ENCODE data around the gene NINJ2. TPM values are rescaled to one million over a fixed set of nuclear protein-coding genes. Genes with fewer than 3 reads are reported as not detected.

The NINJ2 gene
- total RNA-seq, 4 donors from 2014 or later = 2.2 to 14.9 (median 4.5) TPM

GRCh38 chr12:693934-694533 is 30.8 kb upstream of the NINJ2 start:
- WGBS, 2 donors = 74 to 78% methylated on average over 6 to 7 of the region's 7 CpGs
- peaks cover 0 to 13% (median 0%) of the 10 kb centered on the region in 3 donors for H3K4me1 ChIP-seq
- H3K36me3 ChIP-seq = no peaks in the 10 kb centered on the region
- peaks cover 0 to 23% (median 10%) of the 10 kb centered on the region in 3 donors for H3K9me3 ChIP-seq
- H3K4me3 ChIP-seq = no peak overlapping the region
- no peaks in the 10 kb centered on the region for H3K27me3 ChIP-seq
- no peak for DNase-seq
- no peak overlapping the region for H3K27ac ChIP-seq
- intact Hi-C loops (cut with DNase I) = no loop called here
- TF ChIP-seq, protein P1, sequence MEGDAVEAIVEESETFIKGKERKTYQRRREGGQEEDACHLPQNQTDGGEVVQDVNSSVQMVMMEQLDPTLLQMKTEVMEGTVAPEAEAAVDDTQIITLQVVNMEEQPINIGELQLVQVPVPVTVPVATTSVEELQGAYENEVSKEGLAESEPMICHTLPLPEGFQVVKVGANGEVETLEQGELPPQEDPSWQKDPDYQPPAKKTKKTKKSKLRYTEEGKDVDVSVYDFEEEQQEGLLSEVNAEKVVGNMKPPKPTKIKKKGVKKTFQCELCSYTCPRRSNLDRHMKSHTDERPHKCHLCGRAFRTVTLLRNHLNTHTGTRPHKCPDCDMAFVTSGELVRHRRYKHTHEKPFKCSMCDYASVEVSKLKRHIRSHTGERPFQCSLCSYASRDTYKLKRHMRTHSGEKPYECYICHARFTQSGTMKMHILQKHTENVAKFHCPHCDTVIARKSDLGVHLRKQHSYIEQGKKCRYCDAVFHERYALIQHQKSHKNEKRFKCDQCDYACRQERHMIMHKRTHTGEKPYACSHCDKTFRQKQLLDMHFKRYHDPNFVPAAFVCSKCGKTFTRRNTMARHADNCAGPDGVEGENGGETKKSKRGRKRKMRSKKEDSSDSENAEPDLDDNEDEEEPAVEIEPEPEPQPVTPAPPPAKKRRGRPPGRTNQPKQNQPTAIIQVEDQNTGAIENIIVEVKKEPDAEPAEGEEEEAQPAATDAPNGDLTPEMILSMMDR (IDR thresholded peaks at IDR 0.05) = no peak
- no peak for TF ChIP-seq POLR2A (IDR thresholded peaks at IDR 0.05)

DNA sequence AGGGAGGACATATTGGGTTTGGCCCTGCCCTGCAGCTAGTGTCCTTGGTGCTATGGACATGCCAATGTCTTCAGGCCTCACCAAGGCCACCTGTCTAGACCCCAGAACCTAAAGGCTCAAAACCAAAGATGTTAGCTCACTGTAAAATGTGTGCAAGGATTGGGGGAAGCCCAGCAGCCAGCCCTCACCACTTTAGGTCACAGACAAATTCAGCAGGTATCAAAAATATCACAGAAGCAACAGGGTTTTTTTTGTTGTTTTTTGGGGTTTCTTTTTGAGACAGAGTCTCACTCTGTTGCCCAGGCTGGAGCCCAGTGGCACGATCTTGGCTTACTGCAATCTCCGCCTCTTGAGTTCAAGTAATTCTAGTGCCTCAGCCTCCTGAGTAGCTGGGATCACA is 29.0 kb upstream of the NINJ2 start:
- TF ChIP-seq, protein P1 (IDR thresholded peaks at IDR 0.05) = no peak
- TF ChIP-seq POLR2A (IDR thresholded peaks at IDR 0.05) = no peak
- intact Hi-C loops (cut with DNase I) = no loop called here

GRCh38 chr12:690466-690865 is 27.2 kb upstream of the NINJ2 start:
- TF ChIP-seq, protein P1 (IDR thresholded peaks at IDR 0.05) = no peak
- TF ChIP-seq POLR2A (IDR thresholded peaks at IDR 0.05) = no peak
- intact Hi-C loops (cut with DNase I) = no loop called here
- H3K4me3 ChIP-seq = no peak overlapping the region
- H3K9me3 ChIP-seq = no peaks in the 10 kb centered on the region
- DNase-seq = no peak
- 67 to 76% methylated on average over 10 to 12 of the region's 12 CpGs for WGBS, 2 donors
- no peaks in the 10 kb centered on the region for H3K27me3 ChIP-seq
- H3K27ac ChIP-seq = peak overlapping the region in 2 of 4 donors; percentile 10 to 48
- peaks cover 0 to 13% (median 0%) of the 10 kb centered on the region in 3 donors for H3K4me1 ChIP-seq
- H3K36me3 ChIP-seq = no peaks in the 10 kb centered on the region

More for the DNA sequence above, 29.0 kb upstream of the NINJ2 start:
- H3K27ac ChIP-seq = no peak overlapping the region
- H3K36me3 ChIP-seq = no peaks in the 10 kb centered on the region
- no peaks in the 10 kb centered on the region for H3K27me3 ChIP-seq
- peaks cover 0 to 5% (median 0%) of the 10 kb centered on the region in 3 donors for H3K9me3 ChIP-seq
- peaks cover 0 to 13% (median 0%) of the 10 kb centered on the region in 3 donors for H3K4me1 ChIP-seq
- WGBS, 2 donors = 75 to 94% methylated on average over 2 of the region's 2 CpGs
- DNase-seq = no peak
- H3K4me3 ChIP-seq = no peak overlapping the region

DNA sequence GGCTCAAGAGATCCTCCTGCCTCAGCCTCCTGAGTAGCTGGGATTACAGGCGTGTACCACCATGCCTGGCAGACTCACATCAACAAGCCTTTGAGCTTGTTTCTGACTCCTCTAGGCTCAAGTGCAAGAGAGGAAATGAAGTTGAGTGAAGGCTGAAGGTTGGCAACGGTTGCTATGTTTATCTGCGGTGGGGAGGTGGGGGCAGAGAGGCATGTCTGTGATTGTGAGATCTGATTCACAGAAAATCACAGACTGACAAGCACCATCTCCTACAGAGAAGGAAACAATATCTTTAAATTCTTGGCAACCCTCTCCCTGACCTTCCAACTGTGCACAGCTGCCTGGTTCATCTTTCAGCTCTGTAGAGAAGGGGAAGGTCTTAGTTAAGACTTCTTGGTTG is 22.1 kb upstream of the NINJ2 start:
- Histone ChIP-seq H3K9me3 (no peaks in the 10 kb centered on the region), H3K27ac (peak overlapping the region in 1 of 4 donors; percentile 52), H3K4me1 (peaks cover 0 to 4% (median 0%) of the 10 kb centered on the region in 3 donors), H3K27me3 (no peaks in the 10 kb centered on the region), H3K4me3 (no peak overlapping the region), H3K36me3 (no peaks in the 10 kb centered on the region)
- intact Hi-C loops (cut with DNase I) = no loop called here
- DNase-seq = no peak
- 23 to 26% methylated on average over 3 of the region's 3 CpGs for WGBS, 2 donors
- TF ChIP-seq POLR2A (IDR thresholded peaks at IDR 0.05) = peak in 1 of 4 donors; percentile 46
- TF ChIP-seq, protein P1 (IDR thresholded peaks at IDR 0.05) = no peak

DNA sequence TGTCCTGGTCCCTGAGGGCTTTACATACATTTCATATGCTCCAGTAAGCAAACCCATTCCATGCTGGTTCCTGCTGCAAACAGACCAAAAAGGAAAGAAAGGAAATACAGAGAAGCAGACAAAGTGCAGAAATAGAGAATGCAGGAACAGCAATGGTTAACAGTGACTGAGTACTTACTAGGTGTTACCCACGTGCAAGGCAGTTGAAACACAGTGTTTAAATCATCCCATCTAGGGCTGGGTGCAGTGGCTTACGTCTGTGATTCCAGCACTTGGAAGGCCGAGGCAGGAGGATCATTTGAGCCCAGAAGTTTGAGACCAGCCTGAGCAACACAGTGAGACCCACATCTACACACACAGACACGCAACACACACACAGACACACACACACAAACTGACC is 21.2 kb upstream of the NINJ2 start:
- no peaks in the 10 kb centered on the region for H3K9me3 ChIP-seq
- H3K4me1 ChIP-seq = peaks cover 0 to under 1% (median 0%) of the 10 kb centered on the region in 3 donors
- H3K36me3 ChIP-seq = no peaks in the 10 kb centered on the region
- H3K27ac ChIP-seq = no peak overlapping the region
- no peak for TF ChIP-seq POLR2A (IDR thresholded peaks at IDR 0.05)
- TF ChIP-seq, protein P1 (IDR thresholded peaks at IDR 0.05) = no peak
- DNase-seq = no peak
- H3K27me3 ChIP-seq = no peaks in the 10 kb centered on the region
- 62 to 77% methylated on average over 4 of the region's 4 CpGs for WGBS, 2 donors
- no peak overlapping the region for H3K4me3 ChIP-seq
- intact Hi-C loops (cut with DNase I) = no loop called here

Data from esophagus squamous epithelium (tissue), 5 donors.